Measurements from ENCODE around the gene UPF1. TPM values are rescaled to one million over a fixed set of nuclear protein-coding genes. Genes with fewer than 3 reads are reported as not detected.

UPF1 gene
- total RNA-seq, 3 donors from 2014 or later, result 59.8 to 83.6 (median 75.2) TPM

DNA sequence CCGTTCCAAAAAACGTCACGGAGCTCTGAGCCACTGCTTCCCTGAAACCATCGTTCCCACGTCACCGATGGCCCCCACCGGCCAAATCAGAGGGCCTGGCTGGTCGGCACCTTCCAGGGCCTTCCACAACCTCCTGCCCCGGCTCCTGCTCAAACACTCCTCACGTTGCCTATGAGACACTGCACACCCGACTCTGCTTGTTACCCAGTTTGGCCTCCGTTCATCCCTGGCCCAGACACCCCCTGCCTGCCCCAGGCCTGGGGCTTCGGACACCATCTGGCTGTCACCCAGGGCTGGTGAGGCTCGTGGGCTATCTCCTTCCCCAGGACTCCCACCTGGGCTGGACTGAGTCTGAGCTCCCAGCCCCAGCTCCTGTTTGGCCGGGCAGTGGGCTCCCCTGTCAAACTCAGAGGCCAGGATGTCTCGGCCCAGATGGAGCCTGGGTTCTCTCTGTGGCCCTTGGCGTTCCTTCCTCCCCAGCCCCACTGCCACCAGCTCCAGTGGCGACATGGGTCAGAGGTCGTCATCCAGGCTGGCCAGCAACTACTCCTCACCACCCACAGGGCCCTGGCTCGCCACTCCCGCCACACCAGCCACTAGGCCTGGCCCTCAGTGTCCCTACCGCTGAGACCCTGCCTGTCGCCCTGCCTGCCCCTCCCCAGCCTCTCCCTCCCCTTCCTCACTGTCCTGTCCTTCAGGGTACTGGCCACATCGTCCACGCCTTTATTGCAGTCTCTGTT, 46.5 kb downstream of the UPF1 start:
- H3K4me1 ChIP-seq, result no peaks in the 10 kb centered on the region
- DNase-seq (ENCODE audit: low spot score in 2 of 2), result no peak
- no peak overlapping the region for H3K4me3 ChIP-seq
- no peaks in the 10 kb centered on the region for H3K9me3 ChIP-seq
- no peak overlapping the region for H3K27ac ChIP-seq
- H3K27me3 ChIP-seq, result no peaks in the 10 kb centered on the region
- TF ChIP-seq, protein P1, sequence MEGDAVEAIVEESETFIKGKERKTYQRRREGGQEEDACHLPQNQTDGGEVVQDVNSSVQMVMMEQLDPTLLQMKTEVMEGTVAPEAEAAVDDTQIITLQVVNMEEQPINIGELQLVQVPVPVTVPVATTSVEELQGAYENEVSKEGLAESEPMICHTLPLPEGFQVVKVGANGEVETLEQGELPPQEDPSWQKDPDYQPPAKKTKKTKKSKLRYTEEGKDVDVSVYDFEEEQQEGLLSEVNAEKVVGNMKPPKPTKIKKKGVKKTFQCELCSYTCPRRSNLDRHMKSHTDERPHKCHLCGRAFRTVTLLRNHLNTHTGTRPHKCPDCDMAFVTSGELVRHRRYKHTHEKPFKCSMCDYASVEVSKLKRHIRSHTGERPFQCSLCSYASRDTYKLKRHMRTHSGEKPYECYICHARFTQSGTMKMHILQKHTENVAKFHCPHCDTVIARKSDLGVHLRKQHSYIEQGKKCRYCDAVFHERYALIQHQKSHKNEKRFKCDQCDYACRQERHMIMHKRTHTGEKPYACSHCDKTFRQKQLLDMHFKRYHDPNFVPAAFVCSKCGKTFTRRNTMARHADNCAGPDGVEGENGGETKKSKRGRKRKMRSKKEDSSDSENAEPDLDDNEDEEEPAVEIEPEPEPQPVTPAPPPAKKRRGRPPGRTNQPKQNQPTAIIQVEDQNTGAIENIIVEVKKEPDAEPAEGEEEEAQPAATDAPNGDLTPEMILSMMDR (IDR thresholded peaks at IDR 0.05), result no peak
- TF ChIP-seq POLR2AphosphoS5 (IDR thresholded peaks at IDR 0.05) (no peak), POLR2A (IDR thresholded peaks at IDR 0.05) (no peak)
- no peaks in the 10 kb centered on the region for H3K36me3 ChIP-seq
- intact Hi-C loops (cut with DNase I; ENCODE audit: low total_unique reads), result loop anchor here (1.0 kb wide), 1 partner anchor 45 kb away; no protein-coding TSS in a partner anchor

GRCh38 chr19:18878858-18879578, 47.3 kb downstream of the UPF1 start:
- no peak overlapping the region for H3K27ac ChIP-seq
- H3K36me3 ChIP-seq, result no peaks in the 10 kb centered on the region
- TF ChIP-seq POLR2AphosphoS5 (IDR thresholded peaks at IDR 0.05) (no peak), POLR2A (IDR thresholded peaks at IDR 0.05) (no peak)
- TF ChIP-seq, protein P1 (IDR thresholded peaks at IDR 0.05), result no peak
- H3K9me3 ChIP-seq, result no peaks in the 10 kb centered on the region
- H3K27me3 ChIP-seq, result no peaks in the 10 kb centered on the region
- H3K4me1 ChIP-seq, result no peaks in the 10 kb centered on the region
- no peak for DNase-seq (ENCODE audit: low spot score in 2 of 2)
- no peak overlapping the region for H3K4me3 ChIP-seq
- intact Hi-C loops (cut with DNase I; ENCODE audit: low total_unique reads), result loop anchor here (1.0 kb wide), 1 partner anchor 44 kb away; no protein-coding TSS in a partner anchor

GRCh38 chr19:18879579-18880373, 48.0 kb downstream of the UPF1 start:
- intact Hi-C loops (cut with DNase I; ENCODE audit: low total_unique reads), result no loop called here
- Histone ChIP-seq H3K4me1 (no peaks in the 10 kb centered on the region), H3K4me3 (no peak overlapping the region), H3K9me3 (no peaks in the 10 kb centered on the region), H3K27ac (no peak overlapping the region), H3K27me3 (no peaks in the 10 kb centered on the region), H3K36me3 (no peaks in the 10 kb centered on the region)
- TF ChIP-seq POLR2AphosphoS5 (IDR thresholded peaks at IDR 0.05), result no peak
- TF ChIP-seq POLR2A (IDR thresholded peaks at IDR 0.05), result no peak
- TF ChIP-seq, protein P1 (IDR thresholded peaks at IDR 0.05), result no peak
- DNase-seq (ENCODE audit: low spot score in 2 of 2), result no peak

- Histone ChIP-seq H3K36me3 (no peaks in the 10 kb centered on the region), H3K4me3 (no peak overlapping the region), H3K27ac (no peak overlapping the region), H3K9me3 (no peaks in the 10 kb centered on the region), H3K27me3 (no peaks in the 10 kb centered on the region), H3K4me1 (no peaks in the 10 kb centered on the region)
- TF ChIP-seq, protein P1 (IDR thresholded peaks at IDR 0.05), result no peak
- no peak for TF ChIP-seq POLR2A (IDR thresholded peaks at IDR 0.05)
- TF ChIP-seq POLR2AphosphoS5 (IDR thresholded peaks at IDR 0.05), result no peak
- no peak for DNase-seq (ENCODE audit: low spot score in 2 of 2)
- intact Hi-C loops (cut with DNase I; ENCODE audit: low total_unique reads), result no loop called here
Observed at GRCh38 chr19:18881491-18881890, 49.7 kb downstream of the UPF1 start.
